Stimulated activated CD4-positive, alpha-beta T cell treated with anti-CD3 and anti-CD28 coated beads, TNF-alpha, amount 100 ng/mL, for 48 hours (primary cell): ENCODE data around the gene IPP.
"Not testable (repeated sequence)": the region's sequence is repeated elsewhere in the genome, so short reads cannot be mapped to it uniquely, and the experiment has no call there.

Source experiments
- DNase-seq, 3 donors: peaks; one replicate each; pipeline ENCODE4 v3.0.0-alpha.2; 2020; ENCODE audit warnings: low read depth in 3 of 3

IPP gene

DNA sequence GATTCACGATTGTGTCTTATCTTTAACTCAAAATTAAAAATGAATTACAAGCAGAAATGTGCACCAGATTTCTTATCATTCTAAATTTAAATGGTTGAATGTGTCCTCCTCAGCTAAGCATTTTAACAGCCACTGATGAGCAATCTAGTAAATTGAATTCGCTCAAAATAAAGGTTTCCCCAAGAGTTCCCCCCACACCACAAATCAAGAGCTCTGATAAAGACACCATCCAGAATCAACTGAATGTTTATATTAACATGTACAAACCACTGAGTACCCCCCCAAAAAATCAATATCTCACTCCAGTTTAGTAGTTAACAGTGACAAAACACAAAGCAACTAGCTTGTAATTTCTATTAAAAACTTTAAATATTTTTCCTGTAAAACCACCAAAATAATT is 66.1 kb downstream of the IPP start:
- DNase-seq = no peak

DNA sequence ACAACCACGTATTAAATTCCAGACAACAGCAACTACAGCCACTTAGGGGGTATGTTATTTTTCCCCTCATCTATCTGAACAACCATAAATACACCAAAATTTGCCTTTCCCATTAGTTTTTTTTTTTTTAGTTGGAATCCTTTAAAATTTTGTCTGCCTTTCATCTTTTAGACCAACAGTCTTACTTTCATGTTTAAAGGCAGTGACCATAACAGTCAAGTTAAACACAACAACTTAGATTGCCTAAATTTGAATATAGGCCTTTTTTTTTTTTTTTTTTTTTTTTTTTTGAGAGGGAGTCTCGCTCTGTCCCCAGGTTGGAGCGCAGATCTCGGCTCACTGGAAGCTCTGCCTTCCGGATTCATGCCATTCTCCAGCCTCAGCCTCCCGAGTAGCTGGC is 67.5 kb downstream of the IPP start:
- DNase-seq = no peak

DNA sequence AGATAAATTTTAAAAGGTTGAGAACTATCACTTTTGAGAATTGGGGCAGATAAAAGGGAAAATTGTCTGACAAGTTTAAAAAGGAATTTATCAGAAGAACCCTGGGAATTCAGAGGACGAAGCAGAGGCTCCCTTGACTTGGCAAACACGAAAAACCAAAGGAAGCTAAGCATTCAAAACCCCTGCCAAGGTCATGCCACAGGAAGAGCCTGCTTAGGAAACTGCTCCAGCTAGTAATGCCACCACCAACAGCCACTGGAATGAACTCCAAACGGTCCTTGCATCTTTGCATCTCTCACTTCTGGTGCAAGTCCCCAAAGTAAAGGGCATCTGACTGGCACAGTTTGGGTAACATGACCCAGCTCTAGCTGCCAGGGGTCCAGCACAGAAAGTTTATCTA is 71.3 kb downstream of the IPP start:
- DNase-seq = no peak

DNA sequence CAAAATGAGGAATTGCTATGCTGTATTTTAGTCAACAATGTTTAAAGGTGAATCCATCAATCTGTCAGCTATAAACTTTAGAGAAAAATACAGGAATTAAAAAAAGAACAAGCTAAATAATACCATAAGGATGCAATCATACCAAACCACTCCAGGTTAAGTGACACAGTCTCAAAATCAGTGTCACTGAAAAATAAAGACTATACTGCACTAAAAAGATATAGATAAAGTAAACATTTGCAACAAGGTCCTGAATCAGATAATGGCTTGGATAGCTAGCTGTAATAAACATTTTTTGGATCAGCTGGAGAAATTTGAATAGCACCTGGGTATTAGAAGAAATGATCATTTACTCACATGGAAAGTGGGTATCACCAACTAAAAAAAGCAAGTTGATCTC is 72.0 kb downstream of the IPP start:
- no peak for DNase-seq

DNA sequence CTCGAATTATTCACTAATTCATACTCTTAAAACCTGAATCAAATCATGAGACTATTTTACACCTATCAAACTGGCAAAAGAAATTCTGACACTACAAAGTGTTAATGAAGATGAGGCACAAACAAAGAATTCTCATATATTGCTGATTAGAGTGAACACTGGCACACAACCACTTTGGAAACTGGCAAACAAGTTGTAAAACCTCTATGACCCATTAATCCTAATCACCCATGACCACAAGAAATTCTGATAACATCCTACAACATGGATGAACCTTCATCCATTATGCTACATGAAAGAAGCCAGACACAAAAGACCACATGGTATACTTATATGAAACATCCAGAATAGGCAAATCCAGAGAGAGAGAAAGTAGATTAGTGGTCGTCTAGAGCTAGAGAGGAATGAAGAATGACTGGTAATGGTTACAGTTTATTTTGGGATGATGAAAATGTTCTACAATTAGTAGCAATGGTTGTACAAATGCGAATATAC is 72.7 kb downstream of the IPP start:
- DNase-seq = no peak

DNA sequence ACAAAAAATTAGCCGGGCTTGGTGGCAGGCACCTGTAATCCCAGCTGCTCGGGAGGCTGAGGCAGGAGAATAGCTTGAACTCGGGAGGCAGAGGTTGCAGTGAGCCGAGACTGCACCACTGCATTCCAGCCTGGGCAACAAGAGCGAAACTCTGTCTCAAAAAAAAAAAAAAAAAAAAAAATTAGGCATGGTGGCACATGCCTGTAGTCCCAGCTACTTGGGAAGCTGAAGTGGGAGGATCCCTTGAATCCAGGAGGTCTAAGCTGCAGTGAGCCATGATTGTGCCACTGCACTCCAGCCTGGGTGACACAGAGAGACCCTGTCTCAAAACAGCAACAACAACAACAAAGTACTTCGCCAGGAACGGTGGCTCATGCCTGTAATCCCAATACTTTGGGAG is 73.9 kb downstream of the IPP start:
- not testable (repeated sequence) for DNase-seq

DNA sequence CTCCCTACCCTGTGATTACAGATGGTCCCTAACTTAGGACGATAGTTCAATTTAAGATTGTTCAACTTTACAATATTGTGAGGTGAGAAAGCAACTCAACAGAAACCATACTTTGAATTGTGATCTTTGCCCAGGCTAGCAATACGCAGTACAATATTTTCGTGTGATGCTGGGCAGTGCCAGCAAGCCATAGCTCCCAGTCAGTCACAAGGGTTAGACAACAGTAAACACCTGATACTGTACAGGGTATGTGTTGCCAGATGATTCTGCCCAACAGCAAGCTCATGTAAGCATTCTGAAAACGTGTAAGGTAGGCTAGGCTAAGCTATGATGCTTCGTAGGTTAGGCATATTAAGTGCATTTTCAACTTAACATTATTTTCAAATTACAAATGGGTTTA is 76.0 kb downstream of the IPP start:
- no peak for DNase-seq

DNA sequence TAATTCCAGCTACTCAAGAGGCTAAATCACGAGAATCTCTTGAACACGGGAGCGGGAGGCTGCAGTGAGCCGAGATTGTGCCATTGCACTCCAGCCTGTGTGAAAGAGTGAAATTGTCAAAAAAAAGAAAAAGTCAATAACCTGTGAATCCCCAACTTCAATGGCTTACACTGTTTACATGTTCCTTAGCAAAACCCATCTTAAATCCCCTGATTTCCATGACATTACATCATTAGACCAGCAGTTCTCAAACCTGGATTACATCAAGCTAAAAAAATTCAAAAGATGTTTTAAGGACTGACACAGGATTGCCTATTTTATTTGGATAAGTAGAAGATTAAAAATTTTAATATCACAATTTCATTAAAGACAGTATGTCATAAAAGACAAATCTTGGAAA is 76.5 kb downstream of the IPP start:
- no peak for DNase-seq

DNA sequence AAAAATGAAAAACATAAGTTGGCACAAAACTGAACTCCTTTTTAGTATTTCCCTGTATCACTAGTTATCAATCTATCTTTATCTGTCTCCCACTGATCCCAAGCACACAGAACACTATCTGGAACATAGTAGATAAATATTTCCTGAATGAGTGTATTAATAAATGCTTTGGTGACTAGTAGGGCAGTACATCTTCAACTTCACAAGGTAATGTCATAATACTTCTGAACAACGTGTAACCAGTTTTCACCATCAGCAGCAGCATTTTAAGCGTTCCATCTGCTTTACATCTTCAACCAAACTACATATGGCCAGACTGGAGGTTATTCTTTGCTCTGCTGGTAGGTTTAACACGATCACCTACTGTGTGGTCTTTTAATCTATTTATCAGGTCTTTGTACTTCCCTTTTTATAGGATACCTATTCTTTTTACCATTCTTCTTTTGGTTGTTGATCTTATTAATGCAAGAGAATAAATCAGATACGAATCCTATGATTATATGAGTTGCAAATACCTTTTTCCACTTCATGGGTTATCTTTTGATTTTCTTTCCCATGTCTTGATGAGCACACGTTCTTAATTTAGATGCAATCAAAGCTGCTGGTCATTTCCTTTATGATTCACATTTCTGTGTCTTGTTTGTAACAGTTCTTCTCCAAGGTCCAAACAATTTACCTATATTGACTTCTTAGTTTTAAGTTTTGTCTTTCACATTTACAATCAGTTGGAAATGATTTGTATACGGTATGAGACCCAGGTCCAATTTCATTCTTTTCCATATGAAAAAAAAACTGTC is 80.4 kb downstream of the IPP start:
- no peak for DNase-seq

DNA sequence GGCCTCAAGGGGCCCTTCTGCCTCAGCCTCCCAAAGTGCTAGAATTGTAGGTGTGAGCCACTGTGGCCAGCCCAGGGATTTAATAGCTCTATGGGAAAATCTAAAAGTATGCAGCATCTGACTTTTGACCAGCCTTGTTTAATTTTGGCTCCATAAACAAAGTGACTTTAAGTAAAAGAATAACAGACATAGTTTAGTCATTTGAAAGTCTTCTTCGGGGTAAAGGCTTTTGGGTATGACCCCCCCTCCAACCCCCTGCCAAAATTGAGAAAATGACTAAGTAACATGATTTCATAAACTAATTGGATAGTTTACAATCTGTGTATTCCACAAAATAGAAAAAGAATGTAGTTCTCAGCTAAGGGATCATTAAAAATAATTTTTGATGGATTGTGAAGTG is 81.1 kb downstream of the IPP start:
- no peak for DNase-seq

DNA sequence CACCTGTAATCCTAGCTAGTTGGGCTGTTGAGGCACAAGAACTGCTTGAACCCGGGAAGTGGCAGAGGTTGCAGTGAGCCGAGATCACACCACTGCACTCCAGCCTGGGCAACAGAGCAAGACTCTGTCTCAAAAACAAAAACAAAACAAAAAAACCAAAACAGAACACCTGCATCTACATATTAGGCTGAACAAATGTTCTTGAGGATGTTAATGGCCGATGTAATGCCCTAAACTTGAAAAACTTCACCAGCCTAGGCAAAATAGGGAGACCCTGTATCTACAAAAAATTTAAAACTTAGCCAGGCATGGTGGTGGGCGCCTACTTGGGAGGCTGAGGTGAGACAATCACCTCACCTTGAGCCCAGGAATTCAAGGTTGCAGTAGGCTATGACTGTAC is 81.9 kb downstream of the IPP start:
- no peak for DNase-seq

DNA sequence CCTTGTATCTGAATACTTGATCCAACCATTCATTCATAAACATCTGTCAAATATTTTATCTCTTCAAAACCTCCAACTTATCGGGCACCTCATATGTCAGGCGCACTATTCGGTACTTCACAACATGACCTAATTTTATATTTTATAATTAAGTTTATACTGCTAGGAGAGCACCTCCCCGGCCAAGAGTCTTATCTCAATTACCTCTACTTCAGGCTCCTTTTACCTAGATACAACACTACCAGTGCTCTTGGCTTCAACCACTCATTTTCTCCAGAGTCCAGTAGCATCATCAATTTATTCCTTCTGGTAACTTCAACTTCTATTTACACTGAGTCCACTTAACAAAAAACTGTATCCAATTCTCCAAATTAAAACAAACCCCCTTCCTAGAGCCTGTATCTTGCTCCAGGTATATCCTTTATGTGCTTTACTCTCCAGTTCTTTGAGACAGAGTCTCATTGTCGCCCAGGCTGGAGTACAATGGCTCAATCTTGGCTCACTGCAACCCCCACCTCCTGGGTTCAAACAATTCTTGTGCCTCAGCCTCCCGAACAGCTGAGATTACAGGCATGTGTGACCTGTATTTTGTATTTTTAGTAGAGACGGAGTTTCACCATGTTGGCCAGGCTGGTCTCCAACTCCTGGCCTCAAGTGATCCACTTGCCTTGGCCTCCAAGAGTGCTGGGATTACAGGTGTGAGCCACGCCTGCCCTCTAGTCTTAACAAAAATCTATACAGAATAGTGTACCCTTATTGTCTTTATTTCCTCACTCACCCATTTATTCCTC is 82.9 kb downstream of the IPP start:
- DNase-seq = no peak

DNA sequence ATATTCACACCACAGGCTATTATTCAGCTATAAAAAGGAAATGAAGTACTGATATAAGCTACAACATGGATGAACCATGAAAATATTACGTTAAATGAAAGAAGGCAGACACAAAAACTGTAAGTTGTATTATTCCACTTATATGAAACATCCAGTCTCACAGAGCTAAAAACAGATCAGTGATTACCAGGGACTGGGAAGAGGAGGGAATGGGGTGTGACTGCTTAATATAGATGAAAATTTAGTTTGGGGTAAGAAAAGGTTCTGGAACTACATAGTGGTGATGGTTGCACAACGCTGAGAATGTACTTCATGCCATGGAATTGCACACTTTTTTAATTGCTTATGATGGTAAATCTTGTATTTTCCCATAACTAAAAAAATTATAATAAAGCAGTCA is 83.6 kb downstream of the IPP start:
- DNase-seq = no peak

DNA sequence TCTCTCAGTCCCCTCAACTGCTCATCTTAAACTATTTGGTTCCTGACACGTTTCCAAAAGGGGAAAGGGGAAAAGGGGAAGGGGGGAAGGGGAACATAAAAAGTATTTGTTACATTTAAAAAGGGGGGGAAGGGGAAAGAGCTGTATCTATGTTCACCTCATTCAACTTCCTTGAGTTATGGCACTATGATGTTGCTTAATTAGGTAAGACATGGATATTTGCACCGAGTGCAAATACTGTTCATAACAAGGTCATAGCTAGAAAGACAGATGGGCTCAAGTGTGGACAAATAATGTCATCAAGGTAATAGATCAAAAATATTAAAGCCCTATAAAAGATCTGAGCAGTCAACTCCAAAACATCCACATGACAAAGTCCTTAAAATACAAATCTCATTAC is 90.1 kb downstream of the IPP start:
- DNase-seq = no peak

DNA sequence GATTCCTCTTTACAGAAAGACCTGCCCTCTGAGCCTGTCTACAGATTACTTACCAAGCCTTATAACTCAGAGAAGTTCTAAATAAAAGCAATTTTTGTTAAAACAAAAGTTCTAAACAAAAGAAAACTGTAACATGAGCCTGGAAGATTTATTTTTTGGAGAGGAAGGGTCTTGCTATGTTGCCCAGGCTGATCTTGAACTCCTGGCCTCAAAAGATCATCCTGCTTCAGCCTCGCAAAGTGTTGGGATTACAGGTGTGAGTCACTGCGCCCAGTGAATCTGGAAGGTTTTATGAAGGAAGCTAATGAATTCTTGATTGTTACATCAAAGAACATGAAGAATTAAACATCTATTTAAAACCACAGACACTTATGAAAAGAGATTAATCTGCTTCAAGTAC is 91.2 kb downstream of the IPP start:
- DNase-seq = no peak

DNA sequence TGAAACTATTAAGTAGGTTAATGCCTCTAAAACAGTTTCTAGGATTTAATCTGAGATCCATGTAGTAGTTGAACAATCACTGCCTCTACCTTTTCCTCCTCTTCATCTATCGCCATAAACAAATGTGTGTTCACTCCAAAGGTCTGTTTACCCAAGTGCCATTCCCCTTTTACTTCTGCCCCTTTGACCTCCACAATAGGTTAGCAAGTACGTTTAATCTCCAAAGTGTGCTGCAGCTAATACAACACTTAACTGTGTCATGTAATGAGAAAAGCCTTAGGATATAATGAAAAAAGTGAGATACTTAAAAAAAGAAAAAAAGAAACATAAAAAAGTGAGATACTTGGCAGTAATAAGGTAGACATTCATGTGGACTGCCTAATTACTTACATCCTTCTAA is 92.3 kb downstream of the IPP start:
- DNase-seq = no peak

DNA sequence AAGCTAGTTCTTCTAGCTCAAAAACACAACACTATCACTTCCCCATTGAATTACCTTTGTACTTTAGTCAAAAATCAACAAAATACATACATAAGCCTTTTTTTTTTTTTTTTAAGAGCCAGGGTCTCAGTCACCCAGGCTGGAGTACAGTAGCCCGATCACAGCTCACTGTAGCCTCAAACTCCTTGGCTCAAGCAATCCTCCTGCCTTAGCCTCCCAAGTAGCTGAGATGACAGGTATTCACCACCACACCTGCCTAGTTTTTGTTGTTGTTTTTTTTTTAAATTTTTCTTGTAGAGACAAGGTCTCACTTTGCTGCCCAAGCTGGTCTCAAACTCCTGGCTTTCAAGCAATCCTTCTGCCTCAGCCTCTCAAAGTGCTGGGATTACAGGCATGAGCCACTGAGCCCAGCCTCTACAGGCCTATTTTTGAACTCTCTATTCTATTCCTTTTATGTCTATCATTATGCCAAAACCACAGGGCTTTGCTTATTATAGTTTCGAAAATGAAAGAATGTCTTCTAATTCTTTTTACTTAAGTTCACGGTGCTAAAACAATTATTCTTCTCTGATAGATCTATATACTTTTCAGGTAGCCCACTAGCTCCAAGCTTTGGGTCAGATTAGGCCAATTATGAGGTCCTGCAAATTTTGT is 93.8 kb downstream of the IPP start:
- DNase-seq = no peak

DNA sequence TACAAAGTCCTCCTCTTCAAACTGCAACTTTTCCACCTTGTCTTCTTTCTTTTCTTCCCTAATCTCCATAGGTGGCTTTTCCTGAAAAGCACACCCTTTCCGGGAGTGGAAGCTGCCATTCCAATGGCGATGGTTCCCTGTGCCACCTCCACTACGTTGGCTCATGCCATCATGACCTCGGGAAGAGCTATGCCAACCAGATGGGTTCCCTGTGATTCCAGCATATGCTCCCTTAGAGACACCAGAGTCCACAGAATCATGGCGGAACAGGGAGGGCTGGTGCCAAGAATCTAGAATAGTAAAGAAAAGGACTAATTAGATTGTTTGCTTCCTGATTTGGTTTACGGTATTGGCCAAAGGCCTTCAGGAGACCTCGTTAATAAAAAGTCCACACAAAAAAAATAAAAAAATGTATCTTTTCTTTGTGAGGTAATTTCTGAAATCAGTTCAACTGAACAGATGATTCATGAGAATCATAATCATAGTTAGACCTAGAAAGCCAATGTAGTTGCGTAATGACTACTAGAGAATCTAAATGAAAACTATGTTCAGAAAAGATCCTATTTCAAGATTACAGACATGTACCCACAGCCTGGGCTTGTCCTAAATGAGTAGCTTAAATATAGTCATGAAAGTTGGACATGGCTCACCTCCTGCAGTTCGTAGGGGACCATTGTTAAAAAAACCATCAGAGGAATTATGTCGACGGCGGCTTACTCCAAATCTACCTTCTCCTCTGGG is 95.7 kb downstream of the IPP start:
- DNase-seq = no peak
